GM10266 (cell line): ENCODE results near the gene AMY1A.
"Not testable (repeated sequence)": the region's sequence is repeated elsewhere in the genome, so short reads cannot be mapped to it uniquely, and the experiment has no call there.

Experiments used
- DNase-seq: peaks from one replicate; pipeline ENCODE4 v3.0.0; 2012; ENCODE audit errors: extremely low spot score
- CTCF ChIP-seq: IDR thresholded peaks from 2 replicates; pipeline ENCODE4 v1.5.1; 2012; ENCODE audit warnings: mild to moderate bottlenecking, low read depth; ENCODE audit not compliant: control insufficient read depth, insufficient read depth; ENCODE audit errors: missing control alignments

AMY1A gene

GRCh38 chr1:103655460-103655859 is at the start of gene AMY1A:
Gene AMY1A, plus strand, starts transcription at chr1:103655760. Its CDS starts 571 bp downstream, at chr1:103656331.
- not testable (repeated sequence) for DNase-seq

DNA sequence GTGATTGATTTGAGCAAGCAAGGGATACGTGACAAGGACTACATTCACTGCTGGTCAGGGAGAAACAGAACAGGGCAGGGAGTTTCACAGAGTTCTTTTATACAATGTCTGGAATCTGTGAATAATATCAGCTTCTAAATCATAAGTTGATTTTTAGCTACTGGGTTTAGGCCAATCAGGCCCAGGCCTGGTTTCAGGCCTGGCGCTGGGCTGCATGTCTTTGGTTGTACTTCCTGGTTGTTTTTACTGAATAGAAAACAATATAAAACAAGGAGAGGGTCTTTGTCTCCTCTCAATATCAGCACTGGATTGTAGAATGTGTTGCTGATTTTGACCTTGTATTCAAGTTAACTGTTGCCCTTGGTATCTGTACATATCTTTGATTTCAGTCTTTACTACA is 39.2 kb upstream of the AMY1A start:
- TF ChIP-seq CTCF = no peak
- DNase-seq = no peak

DNA sequence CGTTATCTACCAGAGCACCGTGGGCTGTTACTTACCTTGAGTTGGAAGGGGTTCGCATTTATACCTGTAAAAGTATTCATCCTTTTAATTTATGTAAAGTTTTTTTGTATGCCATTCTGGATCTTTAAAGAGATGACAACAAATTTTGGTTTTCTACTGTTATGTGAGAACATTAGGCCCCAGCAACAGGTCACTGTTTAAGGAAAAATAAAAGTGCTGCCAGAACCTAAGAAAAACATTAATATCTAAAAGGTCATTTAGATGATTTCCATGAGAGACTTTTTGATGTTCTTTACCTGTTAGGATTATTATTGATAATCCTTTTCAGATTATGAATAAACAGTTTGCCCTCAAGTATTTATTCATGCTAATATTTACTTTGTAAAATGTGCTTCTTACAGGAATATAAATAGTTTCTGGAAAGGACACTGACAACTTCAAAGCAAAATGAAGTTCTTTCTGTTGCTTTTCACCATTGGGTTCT is 38.5 kb upstream of the AMY1A start, which contains the start of gene AMY2A:
TSS of gene AMY2A (plus strand) at position 434 of the 484 bp plus-strand sequence. CDS start at position 448, 14 bp downstream.
- not testable (repeated sequence) for DNase-seq

DNA sequence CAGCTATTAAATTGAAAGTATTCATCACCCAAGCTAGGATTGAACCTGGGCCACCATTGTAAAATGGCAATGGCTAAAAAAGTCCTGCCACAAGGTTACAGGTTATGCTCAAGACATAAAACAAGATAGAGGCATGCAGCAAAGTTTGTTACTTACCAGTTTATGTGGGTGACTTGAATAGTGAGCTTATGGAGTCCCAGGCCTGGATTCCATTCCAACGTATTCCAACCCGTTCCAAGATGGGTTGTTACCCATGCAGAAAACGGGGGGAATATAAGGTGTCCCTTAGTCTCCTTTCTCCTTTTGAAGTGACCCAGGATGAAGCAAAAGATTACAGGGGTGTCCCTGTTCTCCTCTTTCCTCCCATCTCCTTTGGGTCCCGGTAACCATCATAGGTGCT is 28.1 kb upstream of the AMY1A start:
- DNase-seq = not testable (repeated sequence)

- not testable (repeated sequence) for DNase-seq
Measured at GRCh38 chr1:103641194-103641593, 14.4 kb upstream of the AMY1A start.

- not testable (repeated sequence) for DNase-seq
Measured at GRCh38 chr1:103643908-103644307, 11.7 kb upstream of the AMY1A start.

DNA sequence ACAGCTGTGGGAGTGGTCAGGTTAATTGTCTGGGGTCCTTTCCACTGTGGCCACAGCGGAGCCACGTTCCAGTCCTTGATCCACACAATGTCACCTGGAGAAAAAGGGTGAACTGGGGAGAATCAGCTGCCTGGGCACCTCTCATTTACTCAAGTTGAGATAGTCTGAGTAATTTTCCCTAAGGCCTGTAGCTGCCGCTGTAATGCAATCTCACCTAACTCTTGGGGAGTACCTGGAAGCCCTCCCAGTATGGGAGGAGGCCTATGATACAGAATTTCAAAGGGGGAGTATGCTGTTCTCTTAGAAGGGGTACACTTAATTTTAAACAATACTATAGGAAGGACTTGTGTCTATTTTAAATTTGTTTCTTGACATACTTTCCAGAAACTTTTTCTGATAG is 5.3 kb upstream of the AMY1A start:
- not testable (repeated sequence) for DNase-seq

DNA sequence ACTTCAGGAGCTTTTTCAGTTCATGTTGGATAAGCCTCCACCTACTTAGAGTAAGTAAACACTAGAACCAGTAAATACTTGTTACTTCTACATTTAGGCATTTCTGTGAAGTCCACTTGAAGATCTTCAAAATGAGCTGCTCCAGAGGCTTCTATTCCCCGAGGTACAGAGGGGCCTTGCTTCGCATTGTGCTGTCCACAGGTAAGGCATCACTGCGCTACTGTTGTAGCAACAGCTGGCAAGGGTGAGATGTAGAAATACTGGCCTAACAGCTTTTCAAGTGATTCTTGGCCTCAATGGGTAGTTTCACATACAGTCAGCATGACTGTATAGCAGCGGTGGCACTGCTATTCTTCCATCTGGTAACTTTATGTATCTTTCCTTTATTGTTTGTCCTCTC is 4.7 kb upstream of the AMY1A start:
- DNase-seq = not testable (repeated sequence)

GRCh38 chr1:103654133-103654532 is 1.4 kb upstream of the AMY1A start:
- not testable (repeated sequence) for DNase-seq

GRCh38 chr1:103676335-103676734 is 20.8 kb downstream of the AMY1A start:
- DNase-seq = not testable (repeated sequence)

GRCh38 chr1:103696110-103696509 is 40.5 kb downstream of the AMY1A start, which contains the start of gene AMY1B:
Gene AMY1B, minus strand, starts transcription at chr1:103696210. Its CDS starts 571 bp downstream, at chr1:103695639.
- not testable (repeated sequence) for DNase-seq

- not testable (repeated sequence) for DNase-seq
Measured at GRCh38 chr1:103697430-103697829, 41.9 kb downstream of the AMY1A start.

- DNase-seq = not testable (repeated sequence)
Measured at GRCh38 chr1:103700669-103701068, 45.1 kb downstream of the AMY1A start.

DNA sequence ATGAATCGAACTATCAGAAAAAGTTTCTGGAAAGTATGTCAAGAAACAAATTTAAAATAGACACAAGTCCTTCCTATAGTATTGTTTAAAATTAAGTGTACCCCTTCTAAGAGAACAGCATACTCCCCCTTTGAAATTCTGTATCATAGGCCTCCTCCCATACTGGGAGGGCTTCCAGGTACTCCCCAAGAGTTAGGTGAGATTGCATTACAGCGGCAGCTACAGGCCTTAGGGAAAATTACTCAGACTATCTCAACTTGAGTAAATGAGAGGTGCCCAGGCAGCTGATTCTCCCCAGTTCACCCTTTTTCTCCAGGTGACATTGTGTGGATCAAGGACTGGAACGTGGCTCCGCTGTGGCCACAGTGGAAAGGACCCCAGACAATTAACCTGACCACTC is 45.7 kb downstream of the AMY1A start:
- DNase-seq = not testable (repeated sequence)

- DNase-seq = not testable (repeated sequence)
Measured at GRCh38 chr1:103707670-103708069, 52.1 kb downstream of the AMY1A start.

- not testable (repeated sequence) for DNase-seq
Measured at GRCh38 chr1:103710381-103710780, 54.8 kb downstream of the AMY1A start.
